Psoas muscle (tissue), 8 donors: ENCODE results near the gene EPS8L2. TPM values are rescaled to one million over a fixed set of nuclear protein-coding genes. Genes with fewer than 3 reads are reported as not detected.

ENCODE experiments used
- ATAC-seq, 4 donors: fragments of 200-7000 bp; cut with Tn5 transposase; one replicate each; pipeline ENCODE4 v1.9.1; 2020; ENCODE audit warnings: moderate library complexity in 3 of 4, mild to moderate bottlenecking in 2 of 4
- DNase-seq, 2 donors: peaks; one replicate each; pipeline ENCODE4 v3.0.0-alpha.2; 2020
- H3K27ac ChIP-seq: fragments of 200-600 bp; one replicate; pipeline ENCODE4 v1.8.0; 2022
- H3K27me3 ChIP-seq, 3 donors: fragments of 200-600 bp in 1 of 3; one replicate each; pipeline versions ENCODE4 v1.6.1 to v1.8.0; 2013 to 2022; ENCODE audit warnings: low read length in 2 of 3, mild to moderate bottlenecking in 2 of 3, moderate library complexity in 1 of 3; ENCODE audit not compliant: insufficient read depth in 3 of 3
- H3K36me3 ChIP-seq, 2 donors: fragments of 200-600 bp in 1 of 2; one replicate each; pipeline versions ENCODE4 v1.6.1 to v1.8.0; 2013 to 2022; ENCODE audit warnings: low read depth in 1 of 2, mild to moderate bottlenecking in 1 of 2, moderate library complexity in 1 of 2; ENCODE audit not compliant: insufficient read depth in 1 of 2
- H3K4me1 ChIP-seq: fragments of 200-600 bp; one replicate; pipeline ENCODE4 v1.8.0; 2022
- H3K4me3 ChIP-seq: fragments of 200-600 bp; one replicate; pipeline ENCODE4 v1.8.0; 2022; ENCODE audit warnings: mild to moderate bottlenecking
- H3K9me3 ChIP-seq: fragments of 200-600 bp; one replicate; pipeline ENCODE4 v1.8.0; 2022
- CTCF ChIP-seq: fragments of 200-600 bp; IDR thresholded peaks from one replicate; pipeline ENCODE4 v1.8.0; 2022; ENCODE audit warnings: antibody characterized with exemption
- WGBS, 3 donors: extraction: QIAGEN DNeasy Blood & Tissue Kit; methylation state at CpG; one replicate each; pipeline versions ENCODE4 v1.1.6 to v1.1.7; 2013; 5-methylcytosine and 5-hydroxymethylcytosine counted together
- intact Hi-C, 2 donors: fragments of 100-400 bp; cut with DNase I; formaldehyde crosslinking; loops; one replicate each; pipeline versions ENCODE4 v1.11.0 to v1.14.2; 2022
- polyA plus RNA-seq, 3 donors: library from polyadenylated mRNA; stranded (reverse); fragments of 200-250 nt; gene quantifications; one replicate each; pipeline ENCODE4 v1.2.3, GENCODE V29; 2013
- total RNA-seq, 4 donors: library from RNA; stranded (reverse); fragmentation: NEBNext Ultra II Directional in 2 of 4; extraction: Animal tissue kit (Norgen Biotek cat#: 25700) in 2 of 4; gene quantifications; one replicate each; pipeline versions ENCODE4 v1.2.1 to v1.2.4, GENCODE V29; 2021 to 2023
- donor health status: healthy with polysubstance abuse.
- donor health status: DM: no; HTN: no; CAD: no; lungs with moderate emphysema.
- donor health status: Bipolar disorder and iron deficiency.
- donor health status: healthy.
- donor health status: DM: yes; HTN: yes; CAD: no.
- donor health status: DM: no; HTN: no; CAD: no.
- donor health status: DM: no; HTN: no; CAD: no.
- donor health status: DM: yes; HTN: yes; CAD: no.

Gene EPS8L2
- total and polyA plus RNA-seq, 7 donors = 0.47 to 3.1 (median 0.89) TPM

- Histone ChIP-seq H3K27me3 (no peaks in the 10 kb centered on the region), H3K9me3 (no peaks in the 10 kb centered on the region), H3K36me3 (peaks cover 0 to 95% of the 10 kb centered on the region in 2 donors), H3K4me1 (peaks cover 4% of the 10 kb centered on the region), H3K4me3 (no peak overlapping the region), H3K27ac (no peak overlapping the region)
- intact Hi-C loops = no loop called here
- ATAC-seq (no peak), DNase-seq (no peak)
- no peak for TF ChIP-seq CTCF
These were observed 54.2 kb downstream of the EPS8L2 start for GRCh38 chr11:760236-760635.

- no peaks in the 10 kb centered on the region for H3K27me3 ChIP-seq
- H3K27ac ChIP-seq = no peak overlapping the region
- no peaks in the 10 kb centered on the region for H3K9me3 ChIP-seq
- 89 to 90% (median 89%) methylated on average over 8 of the region's 8 CpGs for WGBS, 3 donors
- ATAC-seq (no peak), DNase-seq (no peak)
- H3K36me3 ChIP-seq = peaks cover 0 to 96% of the 10 kb centered on the region in 2 donors
- no peak overlapping the region for H3K4me3 ChIP-seq
- intact Hi-C loops = no loop called here
- H3K4me1 ChIP-seq = peaks cover 4% of the 10 kb centered on the region
- no peak for TF ChIP-seq CTCF
These were observed 55.6 kb downstream of the EPS8L2 start for GRCh38 chr11:761526-762108.

DNA sequence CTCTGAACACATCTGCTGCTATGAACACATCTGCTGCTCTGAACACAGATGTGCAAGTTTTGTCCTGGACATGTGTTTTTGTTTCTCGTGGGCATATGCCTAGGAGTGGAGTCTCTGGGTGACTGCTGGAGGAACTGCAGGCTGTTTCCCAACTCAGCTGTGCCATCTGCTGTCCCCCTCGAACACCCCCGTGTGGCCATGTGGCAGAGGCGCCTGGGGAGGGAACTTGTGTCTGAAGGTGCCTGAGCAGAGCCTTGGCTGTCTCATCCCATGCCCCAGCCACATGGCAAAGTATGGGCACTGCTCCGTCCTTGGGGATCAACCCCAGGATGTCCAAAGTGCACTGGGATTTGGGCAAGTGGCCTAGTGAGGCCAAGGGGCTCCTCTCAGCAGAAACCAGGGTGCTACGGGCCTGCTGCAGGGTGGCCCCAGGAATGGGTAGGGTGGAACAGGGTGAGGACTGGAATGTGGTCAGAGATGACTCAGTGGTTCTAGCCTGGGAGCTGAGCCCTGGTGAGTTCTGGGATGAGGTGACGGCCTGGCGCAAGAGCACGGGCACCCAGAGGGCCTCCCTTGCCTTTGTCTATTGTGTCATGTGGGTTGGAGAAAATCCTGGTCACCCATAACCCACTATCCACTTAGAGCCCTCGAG, 56.5 kb downstream of the EPS8L2 start:
- Histone ChIP-seq H3K4me1 (peaks cover 4% of the 10 kb centered on the region), H3K9me3 (no peaks in the 10 kb centered on the region), H3K27ac (peak overlapping the region; percentile 30), H3K36me3 (peaks cover 0 to 96% of the 10 kb centered on the region in 2 donors), H3K27me3 (no peaks in the 10 kb centered on the region), H3K4me3 (no peak overlapping the region)
- intact Hi-C loops = no loop called here
- peak; percentile 11 for TF ChIP-seq CTCF
- peak in 1 of 2 donors; percentile 67 for DNase-seq
- WGBS, 3 donors = 46 to 57% (median 48%) methylated on average over 10 of the region's 10 CpGs
- peak; percentile 51 to 74 (median 62) for ATAC-seq

DNA sequence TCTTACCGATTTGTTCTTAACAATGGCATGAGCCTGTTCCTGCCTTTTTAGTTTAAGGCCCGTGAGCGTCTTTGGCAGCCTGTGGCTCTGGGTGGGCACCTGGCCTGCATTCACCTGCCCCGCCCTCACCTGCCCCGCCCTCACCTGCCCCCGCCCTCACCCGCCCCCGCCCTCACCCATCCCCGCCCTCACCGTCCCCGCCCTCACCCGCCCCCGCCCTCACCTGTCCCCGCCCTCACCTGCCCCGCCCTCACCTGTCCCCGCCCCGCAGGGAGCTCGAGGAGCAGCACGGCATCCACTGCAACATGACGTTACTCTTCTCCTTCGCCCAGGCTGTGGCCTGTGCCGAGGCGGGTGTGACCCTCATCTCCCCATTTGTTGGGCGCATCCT, 57.0 kb downstream of the EPS8L2 start:
- intact Hi-C loops = no loop called here
- ATAC-seq = no peak
- no peak for DNase-seq
- H3K36me3 ChIP-seq = peaks cover 0 to 92% of the 10 kb centered on the region in 2 donors
- TF ChIP-seq CTCF = no peak
- H3K27me3 ChIP-seq = no peaks in the 10 kb centered on the region
- H3K9me3 ChIP-seq = no peaks in the 10 kb centered on the region
- H3K4me3 ChIP-seq = no peak overlapping the region
- 65 to 77% (median 68%) methylated on average over 13 to 24 of the region's 24 CpGs for WGBS, 3 donors
- peaks cover 4% of the 10 kb centered on the region for H3K4me1 ChIP-seq
- H3K27ac ChIP-seq = peak overlapping the region; percentile 30
